Adrenal gland (tissue), 5 donors: Measurements from ENCODE around the gene DDX56.

ENCODE experiments used
- CTCF ChIP-seq, 6 experiments: fragments of 450-650 bp in 4 of 6; fragments of 200-600 bp in 2 of 6; sonication (generic) in 1 of 6; IDR thresholded peaks; 1 replicate in 5 of 6; 2 replicates in 1 of 6; pipeline versions ENCODE4 v1.5.1 to v1.8.0; 2016 to 2021; ENCODE audit warnings: antibody characterized with exemption in 6 of 6, mild to moderate bottlenecking in 2 of 6, moderate library complexity in 1 of 6
- POLR2A ChIP-seq, 2 donors: fragments of 450-650 bp; IDR thresholded peaks; one replicate each; pipeline ENCODE4 v1.6.1; 2017; ENCODE audit warnings: antibody characterized with exemption in 2 of 2, mild to moderate bottlenecking in 2 of 2, moderate library complexity in 1 of 2
- donor health status: DM: no; HTN: no; CAD: no.

DNA sequence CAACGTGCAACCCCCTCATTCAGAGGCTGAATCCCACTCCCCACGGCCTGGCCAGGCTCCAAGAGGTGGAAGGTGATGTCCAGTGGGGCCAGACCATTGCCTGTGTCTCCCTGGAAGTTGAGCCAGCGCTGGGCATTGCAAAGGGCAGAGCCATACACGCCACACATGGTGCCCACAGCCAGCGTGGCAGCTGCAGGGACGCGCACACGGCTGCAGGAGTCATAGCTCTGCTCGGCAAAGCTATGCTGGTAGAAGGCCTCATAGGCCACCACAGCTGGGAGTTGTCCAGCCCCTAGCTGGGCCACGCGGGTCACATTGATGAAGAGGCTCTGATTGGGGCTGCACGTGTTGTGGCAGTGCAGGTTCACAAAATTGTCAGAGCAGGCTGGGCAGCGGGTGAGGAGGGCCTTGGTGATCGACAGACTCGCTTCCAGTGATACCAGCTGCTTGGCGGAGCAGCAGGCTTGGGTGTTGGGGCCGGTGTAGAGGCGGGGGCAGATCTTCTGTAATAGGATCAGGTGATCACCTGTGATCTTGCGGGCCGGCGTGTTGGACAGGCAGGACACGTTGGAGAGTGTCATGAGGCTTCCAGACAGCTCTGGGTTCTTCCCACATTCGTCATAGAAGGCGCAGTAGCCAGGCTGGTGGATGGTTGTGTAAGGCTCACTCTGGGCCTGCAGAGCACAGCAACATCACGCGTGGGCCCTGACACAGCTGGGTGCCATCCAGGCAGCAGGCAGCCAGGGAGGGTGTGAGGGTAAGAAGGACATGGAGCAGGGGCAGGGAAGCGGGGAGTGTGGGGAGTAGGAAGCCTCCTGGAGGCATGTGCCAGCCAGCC is 33.8 kb downstream of the DDX56 start:
- TF ChIP-seq POLR2A (IDR thresholded peaks at IDR 0.05) (no peak), CTCF (IDR thresholded peaks at IDR 0.05) (no peak)
